ENCODE results near the gene ABI3BP.
A peak's percentile ranks its signal among the peaks of the same experiment; 100 is the strongest.

Gene ABI3BP

GRCh38 chr3:100810671-100811070, 182.6 kb downstream of the ABI3BP start:
- TF ChIP-seq CTCF (IDR thresholded peaks at IDR 0.05; ENCODE audit: insufficient read depth, low read depth, low read length, missing control alignments): no peak
- DNase-seq (ENCODE audit: low read depth): no peak
- H3K4me3 ChIP-seq (ENCODE audit: low read length): no peak overlapping the region

GRCh38 chr3:100804631-100805030, 188.6 kb downstream of the ABI3BP start:
- no peak overlapping the region for H3K4me3 ChIP-seq (ENCODE audit: low read length)
- DNase-seq (ENCODE audit: low read depth): no peak
- TF ChIP-seq CTCF (IDR thresholded peaks at IDR 0.05; ENCODE audit: insufficient read depth, low read depth, low read length, missing control alignments): no peak

GRCh38 chr3:100803711-100804110, 189.5 kb downstream of the ABI3BP start:
- TF ChIP-seq CTCF (IDR thresholded peaks at IDR 0.05; ENCODE audit: insufficient read depth, low read depth, low read length, missing control alignments): no peak
- H3K4me3 ChIP-seq (ENCODE audit: low read length): no peak overlapping the region
- no peak for DNase-seq (ENCODE audit: low read depth)

- peak; percentile 48 for DNase-seq (ENCODE audit: low read depth)
- no peak overlapping the region for H3K4me3 ChIP-seq (ENCODE audit: low read length)
- no peak for TF ChIP-seq CTCF (IDR thresholded peaks at IDR 0.05; ENCODE audit: insufficient read depth, low read depth, low read length, missing control alignments)
Measured at GRCh38 chr3:100802126-100802525, 191.1 kb downstream of the ABI3BP start.

GRCh38 chr3:100798012-100798411, 195.2 kb downstream of the ABI3BP start:
- TF ChIP-seq CTCF (IDR thresholded peaks at IDR 0.05; ENCODE audit: insufficient read depth, low read depth, low read length, missing control alignments): no peak
- no peak overlapping the region for H3K4me3 ChIP-seq (ENCODE audit: low read length)
- DNase-seq (ENCODE audit: low read depth): no peak

- peak; percentile 31 for DNase-seq (ENCODE audit: low read depth)
- TF ChIP-seq CTCF (IDR thresholded peaks at IDR 0.05; ENCODE audit: insufficient read depth, low read depth, low read length, missing control alignments): peak; percentile 40
- H3K4me3 ChIP-seq (ENCODE audit: low read length): no peak overlapping the region
Measured at GRCh38 chr3:100796556-100796955, 196.7 kb downstream of the ABI3BP start.

GRCh38 chr3:100789579-100789978, 203.6 kb downstream of the ABI3BP start:
- H3K4me3 ChIP-seq (ENCODE audit: low read length): no peak overlapping the region
- DNase-seq (ENCODE audit: low read depth): peak; percentile 16
- no peak for TF ChIP-seq CTCF (IDR thresholded peaks at IDR 0.05; ENCODE audit: insufficient read depth, low read depth, low read length, missing control alignments)

Data from epithelial cell of esophagus (primary cell).